ENCODE data around the gene SND1.

SND1 gene

GRCh38 chr7:128006550-128007302, 354.7 kb downstream of the SND1 start:
- no peak for DNase-seq (ENCODE audit: low spot score in 2 of 2)

GRCh38 chr7:128007303-128007680, 355.3 kb downstream of the SND1 start:
- no peaks in the 10 kb centered on the region for H3K27me3 Mint-ChIP-seq
- H3K4me3 Mint-ChIP-seq: no peak overlapping the region
- no peaks in the 10 kb centered on the region for H3K9me3 Mint-ChIP-seq
- peaks cover 43% of the 10 kb centered on the region for H3K4me1 Mint-ChIP-seq
- ATAC-seq (ENCODE audit: low read depth): no peak
- peaks cover 12% of the 10 kb centered on the region for H3K36me3 Mint-ChIP-seq
- no peak overlapping the region for H3K27ac Mint-ChIP-seq
- no peak for DNase-seq (ENCODE audit: low spot score in 2 of 2)

More at GRCh38 chr7:128006550-128007302, 354.7 kb downstream of the SND1 start:
- H3K27ac Mint-ChIP-seq: no peak overlapping the region
- peaks cover 12% of the 10 kb centered on the region for H3K36me3 Mint-ChIP-seq
- no peaks in the 10 kb centered on the region for H3K9me3 Mint-ChIP-seq
- no peak overlapping the region for H3K4me3 Mint-ChIP-seq
- H3K4me1 Mint-ChIP-seq: peaks cover 44% of the 10 kb centered on the region
- ATAC-seq (ENCODE audit: low read depth): no peak
- no peaks in the 10 kb centered on the region for H3K27me3 Mint-ChIP-seq

GRCh38 chr7:128008141-128008540, 356.1 kb downstream of the SND1 start:
- no peaks in the 10 kb centered on the region for H3K27me3 Mint-ChIP-seq
- no peak for DNase-seq (ENCODE audit: low spot score in 2 of 2)
- no peaks in the 10 kb centered on the region for H3K9me3 Mint-ChIP-seq
- H3K4me1 Mint-ChIP-seq: peaks cover 35% of the 10 kb centered on the region
- peaks cover 12% of the 10 kb centered on the region for H3K36me3 Mint-ChIP-seq
- no peak overlapping the region for H3K27ac Mint-ChIP-seq
- ATAC-seq (ENCODE audit: low read depth): no peak
- no peak overlapping the region for H3K4me3 Mint-ChIP-seq

GRCh38 chr7:128008744-128009143, 356.8 kb downstream of the SND1 start:
- Mint-ChIP-seq H3K36me3 (peaks cover 12% of the 10 kb centered on the region), H3K4me3 (no peak overlapping the region), H3K9me3 (no peaks in the 10 kb centered on the region), H3K4me1 (peaks cover 29% of the 10 kb centered on the region), H3K27me3 (no peaks in the 10 kb centered on the region), H3K27ac (no peak overlapping the region)
- ATAC-seq (ENCODE audit: low read depth) (no peak), DNase-seq (ENCODE audit: low spot score in 2 of 2) (no peak)

- DNase-seq (ENCODE audit: low spot score in 2 of 2) (no peak), ATAC-seq (ENCODE audit: low read depth) (no peak)
- no peak overlapping the region for H3K27ac Mint-ChIP-seq
- H3K4me1 Mint-ChIP-seq: peaks cover 11% of the 10 kb centered on the region
- no peak overlapping the region for H3K4me3 Mint-ChIP-seq
- H3K9me3 Mint-ChIP-seq: no peaks in the 10 kb centered on the region
- peaks cover 12% of the 10 kb centered on the region for H3K36me3 Mint-ChIP-seq
- H3K27me3 Mint-ChIP-seq: no peaks in the 10 kb centered on the region
Measured at GRCh38 chr7:128010391-128011127, 358.6 kb downstream of the SND1 start.

GRCh38 chr7:128011131-128011661, 359.2 kb downstream of the SND1 start:
- Mint-ChIP-seq H3K27me3 (no peaks in the 10 kb centered on the region), H3K4me3 (no peak overlapping the region), H3K9me3 (no peaks in the 10 kb centered on the region)

GRCh38 chr7:128014811-128015210, 362.8 kb downstream of the SND1 start:
- H3K36me3 Mint-ChIP-seq: peaks cover 10% of the 10 kb centered on the region
- H3K9me3 Mint-ChIP-seq: no peaks in the 10 kb centered on the region
- H3K27me3 Mint-ChIP-seq: no peaks in the 10 kb centered on the region
- peaks cover 8% of the 10 kb centered on the region for H3K4me1 Mint-ChIP-seq
- H3K4me3 Mint-ChIP-seq: no peak overlapping the region
- DNase-seq (ENCODE audit: low spot score in 2 of 2): no peak
- ATAC-seq (ENCODE audit: low read depth): no peak
- H3K27ac Mint-ChIP-seq: no peak overlapping the region

More at GRCh38 chr7:128011131-128011661, 359.2 kb downstream of the SND1 start:
- DNase-seq (ENCODE audit: low spot score in 2 of 2) (no peak), ATAC-seq (ENCODE audit: low read depth) (no peak)
- Mint-ChIP-seq H3K36me3 (peaks cover 12% of the 10 kb centered on the region), H3K4me1 (peaks cover 6% of the 10 kb centered on the region), H3K27ac (no peak overlapping the region)

GRCh38 chr7:128017460-128017859, 365.5 kb downstream of the SND1 start:
- H3K27me3 Mint-ChIP-seq: no peaks in the 10 kb centered on the region
- H3K9me3 Mint-ChIP-seq: no peaks in the 10 kb centered on the region
- ATAC-seq (ENCODE audit: low read depth): no peak
- no peak overlapping the region for H3K27ac Mint-ChIP-seq
- H3K4me3 Mint-ChIP-seq: no peak overlapping the region
- no peak for DNase-seq (ENCODE audit: low spot score in 2 of 2)
- peaks cover 2% of the 10 kb centered on the region for H3K4me1 Mint-ChIP-seq
- peaks cover 17% of the 10 kb centered on the region for H3K36me3 Mint-ChIP-seq

GRCh38 chr7:128017862-128018845, 366.2 kb downstream of the SND1 start:
- Mint-ChIP-seq H3K9me3 (no peaks in the 10 kb centered on the region), H3K27ac (no peak overlapping the region), H3K27me3 (no peaks in the 10 kb centered on the region), H3K36me3 (peaks cover 20% of the 10 kb centered on the region), H3K4me3 (no peak overlapping the region), H3K4me1 (peaks cover 2% of the 10 kb centered on the region)
- no peak for ATAC-seq (ENCODE audit: low read depth)
- DNase-seq (ENCODE audit: low spot score in 2 of 2): no peak

GRCh38 chr7:128019288-128019687, 367.3 kb downstream of the SND1 start:
- ATAC-seq (ENCODE audit: low read depth): no peak
- Mint-ChIP-seq H3K27me3 (no peaks in the 10 kb centered on the region), H3K27ac (no peak overlapping the region), H3K36me3 (peaks cover 24% of the 10 kb centered on the region), H3K9me3 (no peaks in the 10 kb centered on the region), H3K4me3 (no peak overlapping the region), H3K4me1 (peaks cover 2% of the 10 kb centered on the region)
- no peak for DNase-seq (ENCODE audit: low spot score in 2 of 2)

- peaks cover 24% of the 10 kb centered on the region for H3K36me3 Mint-ChIP-seq
- no peak overlapping the region for H3K27ac Mint-ChIP-seq
- ATAC-seq (ENCODE audit: low read depth): no peak
- H3K9me3 Mint-ChIP-seq: no peaks in the 10 kb centered on the region
- peaks cover 2% of the 10 kb centered on the region for H3K4me1 Mint-ChIP-seq
- no peak for DNase-seq (ENCODE audit: low spot score in 2 of 2)
- H3K27me3 Mint-ChIP-seq: no peaks in the 10 kb centered on the region
- H3K4me3 Mint-ChIP-seq: no peak overlapping the region
Measured at GRCh38 chr7:128020159-128020558, 368.2 kb downstream of the SND1 start.

- H3K27me3 Mint-ChIP-seq: no peaks in the 10 kb centered on the region
- peaks cover 5% of the 10 kb centered on the region for H3K4me1 Mint-ChIP-seq
- DNase-seq (ENCODE audit: low spot score in 2 of 2): no peak
- ATAC-seq (ENCODE audit: low read depth): no peak
- H3K36me3 Mint-ChIP-seq: peaks cover 30% of the 10 kb centered on the region
- H3K9me3 Mint-ChIP-seq: no peaks in the 10 kb centered on the region
- H3K27ac Mint-ChIP-seq: peak overlapping the region; percentile 56
- no peak overlapping the region for H3K4me3 Mint-ChIP-seq
Measured at GRCh38 chr7:128021366-128021765, 369.4 kb downstream of the SND1 start.

GRCh38 chr7:128022631-128023532, 370.9 kb downstream of the SND1 start:
- Mint-ChIP-seq H3K27me3 (no peaks in the 10 kb centered on the region), H3K4me1 (peaks cover 6% of the 10 kb centered on the region), H3K4me3 (no peak overlapping the region), H3K9me3 (no peaks in the 10 kb centered on the region), H3K27ac (no peak overlapping the region), H3K36me3 (peaks cover 35% of the 10 kb centered on the region)
- no peak for ATAC-seq (ENCODE audit: low read depth)
- no peak for DNase-seq (ENCODE audit: low spot score in 2 of 2)

Measured in memory B cell (primary cell).